ENCODE data around the gene NR2F1-AS1.

- TF ChIP-seq RARB (CRISPR knock-in tag; IDR thresholded peaks at IDR 0.05) (no peak), ZNF565 (CRISPR knock-in tag; conservative IDR thresholded peaks at IDR 0.05; ENCODE audit: low read depth) (no peak), ISL1 (CRISPR knock-in tag; IDR thresholded peaks at IDR 0.05) (peak; percentile 27; the same call in 1 of the 2 replicates), ZFP3 (CRISPR knock-in tag; IDR thresholded peaks at IDR 0.05) (no peak), ZNF8 (CRISPR knock-in tag; IDR thresholded peaks at IDR 0.05) (no peak), TCF4 (CRISPR knock-in tag; IDR thresholded peaks at IDR 0.05; ENCODE audit: borderline replicate concordance) (no peak), PPARA (CRISPR knock-in tag; IDR thresholded peaks at IDR 0.05; ENCODE audit: borderline replicate concordance) (no peak), OSR1 (CRISPR knock-in tag; IDR thresholded peaks at IDR 0.05) (no peak), CSDC2 (CRISPR knock-in tag; IDR thresholded peaks at IDR 0.05) (no peak), PATZ1 (CRISPR knock-in tag; IDR thresholded peaks at IDR 0.05; ENCODE audit: borderline replicate concordance) (no peak)
Measured at GRCh38 chr5:93503598-93504067, 77.4 kb downstream of the NR2F1-AS1 start.
